Right ventricle myocardium superior (tissue), 1 donor: ENCODE data around the gene IDI1. TPM values are rescaled to one million over a fixed set of nuclear protein-coding genes. Genes with fewer than 3 reads are reported as not detected.
"Not testable (repeated sequence)": the region's sequence is repeated elsewhere in the genome, so short reads cannot be mapped to it uniquely, and the experiment has no call there.

Source experiments
- ATAC-seq: fragments of 200-7000 bp; cut with Tn5 transposase; one replicate; pipeline ENCODE4 v1.9.1; 2020; ENCODE audit warnings: mild to moderate bottlenecking; ENCODE audit not compliant: poor library complexity
- DNase-seq: peaks from one replicate; pipeline ENCODE4 v3.0.0-alpha.2; 2020
- intact Hi-C: fragments of 100-400 bp; cut with DNase I; formaldehyde crosslinking; loops from one replicate; pipeline ENCODE4 v1.11.2; 2022
- total RNA-seq: library from RNA; stranded (reverse); fragmentation: NEBNext Ultra II Directional; extraction: Animal tissue kit (Norgen Biotek cat#: 25700); gene quantifications from one replicate; pipeline ENCODE4 v1.2.1, GENCODE V29; 2021
- donor health status: DM: no; HTN: yes; CAD: no; lungs with severe emphysema.

IDI1 gene
- total RNA-seq, 1 donor from 2014 or later: 13.0 TPM

- peak; percentile 62 for ATAC-seq
- peak; percentile 59 for DNase-seq
- intact Hi-C loops: no loop called here
Measured at GRCh38 chr10:1043532-1043995, 5.4 kb downstream of the IDI1 start.

- intact Hi-C loops: no loop called here
Measured at GRCh38 chr10:1041514-1041913, 7.4 kb downstream of the IDI1 start.

GRCh38 chr10:1040133-1040532, 8.8 kb downstream of the IDI1 start:
- intact Hi-C loops: no loop called here
- DNase-seq (no peak), ATAC-seq (no peak)

More at GRCh38 chr10:1041514-1041913, 7.4 kb downstream of the IDI1 start:
- ATAC-seq: no peak
- no peak for DNase-seq

- intact Hi-C loops, DNase-seq, ATAC-seq: not testable (repeated sequence)
Measured at GRCh38 chr10:1038769-1039168, 10.2 kb downstream of the IDI1 start.

GRCh38 chr10:1037098-1037497, 11.8 kb downstream of the IDI1 start:
- DNase-seq (no peak), ATAC-seq (no peak)
- intact Hi-C loops: no loop called here

- DNase-seq: no peak
- ATAC-seq: no peak
- intact Hi-C loops: no loop called here
Measured at GRCh38 chr10:1036341-1036791, 12.6 kb downstream of the IDI1 start.

GRCh38 chr10:1035201-1035600, 13.7 kb downstream of the IDI1 start:
- ATAC-seq (no peak), DNase-seq (no peak)
- intact Hi-C loops: no loop called here

GRCh38 chr10:1034758-1035157, 14.2 kb downstream of the IDI1 start:
- intact Hi-C loops: no loop called here
- no peak for DNase-seq
- no peak for ATAC-seq

GRCh38 chr10:1033601-1034000, 15.3 kb downstream of the IDI1 start:
- ATAC-seq (peak; percentile 66), DNase-seq (no peak)
- intact Hi-C loops: no loop called here

GRCh38 chr10:1029838-1030237, 19.1 kb downstream of the IDI1 start:
- no peak for DNase-seq
- no peak for ATAC-seq
- intact Hi-C loops: no loop called here

- intact Hi-C loops: no loop called here
- ATAC-seq (peak; percentile 64), DNase-seq (no peak)
Measured at GRCh38 chr10:1026578-1026977, 22.3 kb downstream of the IDI1 start.

- ATAC-seq (no peak), DNase-seq (no peak)
- intact Hi-C loops: no loop called here
Measured at GRCh38 chr10:1025683-1026082, 23.2 kb downstream of the IDI1 start, which contains the start of gene IDI2. Gene IDI2 (minus strand): TSS chr10:1025859. CDS start chr10:1024723, 1,136 bp downstream.

GRCh38 chr10:1024103-1024502, 24.8 kb downstream of the IDI1 start:
- ATAC-seq (no peak), DNase-seq (no peak)
- intact Hi-C loops: no loop called here

- intact Hi-C loops: no loop called here
- DNase-seq: no peak
- peak; percentile 77 for ATAC-seq
Measured at GRCh38 chr10:1022413-1022812, 26.5 kb downstream of the IDI1 start.

GRCh38 chr10:1020958-1021357, 28.0 kb downstream of the IDI1 start:
- ATAC-seq (no peak), DNase-seq (no peak)
- intact Hi-C loops: no loop called here

- intact Hi-C loops: no loop called here
- DNase-seq: no peak
- ATAC-seq: no peak
Measured at GRCh38 chr10:1020460-1020859, 28.5 kb downstream of the IDI1 start.

GRCh38 chr10:1019362-1019761, 29.6 kb downstream of the IDI1 start:
- ATAC-seq: no peak
- intact Hi-C loops: no loop called here
- DNase-seq: no peak

GRCh38 chr10:1015688-1016087, 33.2 kb downstream of the IDI1 start:
- intact Hi-C loops: no loop called here
- ATAC-seq (no peak), DNase-seq (no peak)

GRCh38 chr10:1011696-1012095, 37.2 kb downstream of the IDI1 start:
- DNase-seq: no peak
- ATAC-seq: no peak

GRCh38 chr10:1010703-1011102, 38.2 kb downstream of the IDI1 start:
- ATAC-seq (no peak), DNase-seq (no peak)
- intact Hi-C loops: no loop called here

More at GRCh38 chr10:1011696-1012095, 37.2 kb downstream of the IDI1 start:
- intact Hi-C loops: no loop called here

- intact Hi-C loops, ATAC-seq, DNase-seq: not testable (repeated sequence)
Measured at GRCh38 chr10:1009947-1010346, 39.0 kb downstream of the IDI1 start.
